Activated CD4-positive, alpha-beta T cell treated with anti-CD3 and anti-CD28 coated beads for 48 hours (primary cell): ENCODE results near the gene MORN1.
"Not testable (repeated sequence)": the region's sequence is repeated elsewhere in the genome, so short reads cannot be mapped to it uniquely, and the experiment has no call there.

Experiments used
- DNase-seq: peaks from one replicate; pipeline ENCODE4 v3.0.0-alpha.2; 2020

MORN1 gene

DNA sequence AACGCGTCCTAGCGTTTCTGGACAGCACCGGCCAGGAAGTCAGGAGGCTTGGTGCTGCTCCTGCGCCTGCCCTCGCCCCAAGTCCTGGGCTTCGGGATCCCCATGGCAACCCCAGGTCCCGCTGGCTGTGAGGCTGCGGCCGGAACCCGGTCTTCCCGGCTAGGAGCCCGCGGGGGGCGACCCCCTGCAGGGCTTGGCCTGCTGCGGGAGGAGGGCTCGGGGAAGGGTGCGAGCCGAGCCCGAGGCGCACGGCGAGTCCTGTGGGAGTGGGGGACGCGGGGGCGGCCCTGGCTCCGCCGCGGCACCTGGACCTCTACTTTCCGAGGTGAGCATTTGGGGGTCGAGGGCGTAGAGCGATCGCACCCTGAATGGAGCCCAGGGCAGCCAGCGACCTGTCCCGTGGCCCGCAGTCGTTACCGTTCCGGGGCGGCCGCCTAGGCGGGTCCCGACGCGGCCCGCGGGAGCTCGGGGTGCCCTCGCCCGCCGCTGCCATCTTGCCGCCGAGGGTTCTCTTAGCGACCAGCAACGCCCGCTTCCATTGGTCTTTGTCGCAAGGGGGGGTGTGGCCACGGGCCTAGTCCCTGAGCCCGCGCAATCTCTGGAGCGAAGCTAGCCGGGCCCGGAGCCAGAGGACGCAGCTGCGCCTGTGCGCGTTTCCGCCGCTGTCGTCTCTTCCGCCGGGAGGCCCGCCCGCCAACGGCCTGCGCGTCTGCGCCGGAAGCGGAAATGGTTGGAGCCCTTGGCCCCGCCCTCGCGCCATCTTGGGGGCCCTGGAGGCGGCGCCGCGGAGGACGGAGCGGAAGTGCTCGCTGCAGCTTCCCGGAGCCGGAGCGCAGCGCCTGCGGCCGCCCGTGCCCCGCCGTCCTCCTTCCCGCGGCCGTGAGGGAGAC, at the start of gene MORN1, which contains the start of gene RER1:
Gene MORN1 (minus strand): TSS at position 514 of the 890 bp plus-strand sequence. CDS start 21 bp downstream, at position 493.
Gene RER1 (plus strand): TSS at position 801 of the 890 bp plus-strand sequence. CDS start 3,950 bp downstream, outside the sequence.
- peak; percentile 99 for DNase-seq

- not testable (repeated sequence) for DNase-seq
Observed at GRCh38 chr1:2440346-2440745, 49.0 kb upstream of the MORN1 start.

DNA sequence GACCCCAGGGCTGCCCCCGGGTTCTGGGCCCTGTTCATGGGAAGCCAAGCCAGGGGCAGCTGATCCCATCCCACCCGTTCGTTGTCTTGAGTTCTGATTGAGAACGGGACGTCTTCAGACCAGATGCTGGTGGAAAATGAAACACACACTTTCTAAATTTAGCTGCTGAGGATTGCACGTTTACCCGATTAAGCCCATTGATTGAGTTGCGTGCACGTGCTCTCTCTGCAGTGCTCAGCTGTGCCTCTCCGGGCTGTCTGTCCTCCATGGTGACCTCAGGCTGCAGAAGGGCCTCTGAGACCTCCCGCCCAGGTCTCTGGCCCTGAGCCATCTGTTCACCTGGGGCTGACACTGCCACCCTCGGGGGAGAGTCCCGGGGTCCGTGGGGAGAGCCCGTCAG, 48.0 kb upstream of the MORN1 start:
- DNase-seq, result no peak

- DNase-seq, result no peak
Observed at GRCh38 chr1:2438641-2439040, 47.3 kb upstream of the MORN1 start.

GRCh38 chr1:2438038-2438437, 46.7 kb upstream of the MORN1 start:
- DNase-seq, result no peak

- DNase-seq, result no peak
Observed at GRCh38 chr1:2437617-2438016, 46.3 kb upstream of the MORN1 start.

- DNase-seq, result no peak
Observed at GRCh38 chr1:2436876-2437275, 45.5 kb upstream of the MORN1 start.

- DNase-seq, result no peak
Observed at GRCh38 chr1:2435746-2436355, 44.5 kb upstream of the MORN1 start.

GRCh38 chr1:2435091-2435490, 43.7 kb upstream of the MORN1 start:
- no peak for DNase-seq

- no peak for DNase-seq
Observed at GRCh38 chr1:2433936-2434655, 42.7 kb upstream of the MORN1 start.

DNA sequence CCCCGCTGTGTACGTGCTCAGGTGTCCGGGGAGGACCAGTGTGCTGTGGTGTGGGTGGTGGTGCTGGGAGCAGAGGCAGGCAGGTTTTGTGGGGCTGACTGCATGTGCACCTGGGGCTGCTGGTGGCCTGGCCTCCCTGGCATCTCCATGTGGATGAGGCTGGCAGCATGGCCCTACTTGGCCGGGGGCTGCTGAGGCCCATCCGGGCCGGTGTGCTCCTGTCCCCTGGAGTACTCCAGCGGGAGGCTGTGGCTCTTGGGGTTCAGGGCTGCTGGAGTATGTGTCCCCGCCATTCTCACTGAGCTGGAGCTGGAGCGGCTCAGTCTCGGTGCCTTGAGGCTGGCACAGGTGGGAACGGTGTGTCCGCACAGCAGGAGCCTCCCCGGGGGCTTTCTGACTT, 41.8 kb upstream of the MORN1 start:
- no peak for DNase-seq

DNA sequence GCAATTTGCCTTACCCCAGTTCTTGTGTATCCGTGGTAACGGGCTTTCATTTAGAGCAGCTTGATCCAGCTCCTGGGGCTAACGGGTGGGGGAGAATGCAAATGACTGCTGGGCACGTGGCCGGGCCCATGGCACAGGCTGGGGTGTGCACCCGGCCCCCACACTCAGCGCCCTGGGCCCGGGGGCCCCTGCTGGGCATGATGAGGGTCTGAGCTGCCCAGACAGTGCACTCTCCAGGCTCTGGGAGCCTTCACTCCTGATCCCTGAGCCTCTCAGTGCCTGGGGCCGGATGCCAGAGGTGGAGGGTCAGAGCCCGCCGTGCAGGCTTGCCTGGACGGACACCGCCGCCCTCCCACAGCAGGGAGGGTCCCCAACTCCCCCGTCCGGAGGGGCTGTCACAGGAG, 41.1 kb upstream of the MORN1 start:
- DNase-seq, result no peak

DNA sequence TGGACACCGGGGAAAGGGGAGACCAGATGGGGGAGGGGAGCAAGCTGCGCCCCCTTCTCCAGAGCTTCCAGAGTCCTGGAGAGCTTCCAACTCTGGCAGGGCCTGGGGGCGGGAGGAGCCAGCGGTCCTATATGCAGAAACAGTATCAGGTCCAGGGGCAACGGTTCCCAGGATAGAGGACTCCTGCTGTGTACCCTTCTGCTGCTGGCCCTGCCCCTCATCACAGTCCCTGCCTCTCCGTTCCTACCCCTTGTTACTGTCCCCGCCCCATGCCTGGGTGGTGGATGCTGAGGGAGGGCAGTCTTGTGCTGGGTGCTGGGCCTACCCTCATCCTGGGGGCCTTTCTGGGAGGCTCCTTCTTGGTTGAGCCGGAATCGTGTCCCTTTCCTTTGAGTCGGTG, 40.2 kb upstream of the MORN1 start:
- no peak for DNase-seq

DNA sequence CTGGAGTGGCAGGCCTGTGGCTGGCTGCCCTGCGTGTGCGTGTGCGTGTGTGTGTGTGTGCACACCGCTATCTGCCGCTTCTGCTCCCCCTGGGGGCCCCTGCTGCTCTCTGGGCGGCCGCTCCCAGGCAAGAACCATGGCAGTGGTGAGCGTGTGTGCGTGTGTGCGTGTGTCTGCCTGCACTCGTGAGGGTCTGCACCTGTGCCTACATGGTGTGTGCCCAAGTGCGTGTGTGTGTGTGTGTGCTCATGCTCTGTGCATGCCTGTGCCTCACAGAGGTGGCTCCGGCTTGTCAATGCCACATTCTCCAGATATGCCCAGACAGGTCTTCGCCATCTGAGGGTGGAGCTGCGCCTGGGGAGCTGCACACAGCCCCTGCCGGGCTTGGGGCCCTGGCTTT, 39.7 kb upstream of the MORN1 start:
- no peak for DNase-seq

DNA sequence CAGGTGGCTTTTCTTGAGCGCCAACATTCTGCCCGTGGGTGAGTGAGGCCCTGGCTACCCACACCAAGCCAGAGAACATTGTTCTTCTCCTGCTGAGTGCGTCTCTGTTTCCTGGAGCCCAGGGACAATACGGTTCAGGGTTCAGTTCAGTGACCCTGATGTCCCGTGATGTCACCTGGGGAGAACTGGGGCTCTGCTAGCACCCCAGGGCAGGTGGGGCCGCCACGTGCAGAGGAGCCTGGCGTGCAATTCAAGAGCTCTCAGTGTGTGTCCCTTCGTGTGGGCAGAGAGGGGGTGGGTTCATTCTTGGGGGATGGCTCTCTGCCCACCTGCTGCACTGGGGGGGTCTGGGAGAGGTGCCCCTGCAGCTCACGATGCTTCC, 39.2 kb upstream of the MORN1 start:
- no peak for DNase-seq

GRCh38 chr1:2429780-2430591, 38.6 kb upstream of the MORN1 start:
- peak; percentile 57 for DNase-seq

- no peak for DNase-seq
Observed at GRCh38 chr1:2428490-2428889, 37.1 kb upstream of the MORN1 start.

GRCh38 chr1:2427976-2428375, 36.6 kb upstream of the MORN1 start:
- DNase-seq, result no peak

DNA sequence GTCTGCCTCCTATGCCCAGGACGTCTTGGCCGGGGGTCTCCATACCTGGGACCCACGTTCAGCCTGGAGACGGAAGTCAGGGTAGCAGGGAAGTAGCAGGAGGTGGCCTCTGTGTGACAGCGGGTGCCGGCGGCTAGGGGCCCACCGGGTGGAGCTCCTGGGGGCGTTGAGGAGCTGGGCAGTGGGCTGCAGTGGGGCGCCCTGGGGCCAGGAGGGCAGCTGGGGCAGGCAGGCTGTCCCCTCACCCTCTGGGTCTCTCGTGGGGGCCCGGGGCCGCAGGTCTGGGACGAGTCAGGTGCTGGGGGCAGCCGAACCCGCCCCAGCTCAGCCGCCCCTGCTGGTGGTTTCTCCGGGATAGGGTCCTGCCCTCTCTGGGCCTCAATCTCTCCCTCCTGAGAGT, 35.7 kb upstream of the MORN1 start:
- DNase-seq, result no peak

GRCh38 chr1:2426540-2426939, 35.2 kb upstream of the MORN1 start:
- DNase-seq, result no peak

DNA sequence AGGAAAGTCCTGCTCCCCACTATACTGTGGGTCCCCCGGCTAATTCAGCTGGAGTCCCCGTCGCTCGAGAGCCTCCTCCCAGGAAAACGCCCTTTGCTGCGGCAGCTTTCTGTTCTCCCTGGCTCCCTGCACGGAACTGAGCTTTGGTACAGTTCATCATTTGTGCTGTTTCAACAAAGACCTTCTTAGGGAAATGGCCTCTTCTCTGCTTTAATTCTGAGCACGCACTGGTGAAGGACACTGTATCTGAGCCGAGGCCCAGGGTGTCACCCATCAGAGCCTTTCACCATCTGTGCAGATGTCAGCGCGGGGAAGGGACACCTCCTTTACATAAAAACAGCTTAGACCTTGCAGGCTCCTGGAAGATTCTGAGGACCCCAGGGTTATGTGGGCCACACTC, 34.5 kb upstream of the MORN1 start:
- no peak for DNase-seq

DNA sequence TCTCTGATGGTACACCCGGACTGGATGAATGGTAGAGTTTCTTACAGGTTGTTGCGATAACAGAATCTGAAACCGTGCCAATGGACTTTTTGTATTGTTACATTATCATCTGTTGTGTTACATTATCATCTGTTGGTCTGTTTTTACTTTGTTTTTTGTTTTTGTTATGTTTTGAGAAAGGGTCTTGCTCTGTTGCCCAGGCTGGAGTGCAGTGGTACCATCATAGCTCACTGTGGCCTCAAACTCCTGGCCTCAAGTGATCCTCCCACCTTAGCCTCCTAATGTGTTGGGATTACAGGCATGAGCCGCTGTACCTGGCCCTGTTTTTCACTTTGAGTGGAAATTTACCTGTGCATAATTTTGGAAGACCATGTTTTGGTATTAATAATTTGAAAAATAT, 31.2 kb upstream of the MORN1 start:
- no peak for DNase-seq

DNA sequence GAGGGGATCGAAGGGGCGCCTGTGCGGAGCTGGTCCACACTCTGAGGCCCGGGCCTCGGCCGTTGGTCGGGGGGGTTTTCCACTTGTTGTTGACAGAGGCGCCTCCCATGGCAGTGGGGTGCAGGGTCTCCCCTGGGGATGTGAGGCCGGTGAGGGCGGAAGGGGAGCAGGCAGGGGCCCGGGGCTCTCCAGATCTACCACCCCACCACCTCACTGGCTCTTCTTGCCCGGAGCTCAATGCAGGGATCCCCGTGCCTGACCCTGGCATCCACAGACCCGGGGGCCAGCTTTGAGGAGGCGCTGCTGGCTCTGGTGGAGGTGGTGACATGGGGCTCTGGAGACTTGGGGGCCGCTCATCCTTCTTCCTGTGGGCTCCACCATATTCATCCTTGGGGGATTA, 28.1 kb upstream of the MORN1 start:
- DNase-seq, result no peak
